GM21390 (cell line): ENCODE measurements around the gene FAM114A2.
"Not testable (repeated sequence)": the region's sequence is repeated elsewhere in the genome, so short reads cannot be mapped to it uniquely, and the experiment has no call there.

Experiments
- ATAC-seq: cut with Tn5 transposase; IDR thresholded peaks from one replicate; pipeline ENCODE4 v1.9.1; 2021; ENCODE audit not compliant: unreplicated experiment

Gene FAM114A2

GRCh38 chr5:154049636-154050035 lies 10.9 kb upstream of the FAM114A2 start:
- no peak for ATAC-seq

DNA sequence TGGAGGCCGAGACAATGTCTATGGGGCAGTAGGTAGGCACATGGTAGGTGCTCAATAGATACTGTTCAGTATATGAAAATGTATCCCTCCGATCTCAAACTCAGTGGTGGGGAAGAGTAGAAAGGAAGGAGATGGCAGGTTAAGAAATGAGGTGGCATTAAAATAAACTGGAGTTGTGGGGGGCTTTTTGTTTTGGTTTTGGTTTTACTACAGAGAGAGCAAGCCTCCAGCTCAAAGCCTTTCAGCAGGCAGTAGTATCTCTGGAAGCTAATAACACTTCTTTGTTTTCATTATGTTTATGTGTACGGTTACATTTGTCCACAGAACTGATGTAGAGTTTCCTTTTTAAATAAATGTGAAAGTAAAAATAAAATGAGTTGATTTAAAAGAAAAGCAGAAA lies 8.6 kb upstream of the FAM114A2 start:
- ATAC-seq, result peak; percentile 57

DNA sequence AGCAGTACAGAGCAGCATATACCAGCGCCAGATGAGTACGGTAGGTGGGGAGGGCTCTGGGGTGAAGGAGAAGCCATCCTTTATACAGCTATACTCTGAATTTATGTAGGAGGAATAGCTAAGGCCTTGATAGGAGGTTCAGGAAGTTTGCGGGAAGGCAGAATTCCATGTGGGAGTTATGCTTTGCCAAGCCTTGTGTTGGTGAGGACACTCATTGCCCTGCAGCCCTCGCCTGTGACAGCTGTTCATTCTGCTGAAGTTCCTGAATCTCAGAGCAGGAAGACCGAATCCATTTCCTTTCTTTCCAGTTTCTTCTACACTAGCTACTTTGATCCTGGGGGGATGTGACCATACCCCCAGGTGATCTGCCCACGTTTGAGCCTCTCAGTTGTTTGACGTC lies 7.8 kb upstream of the FAM114A2 start:
- ATAC-seq, result no peak

DNA sequence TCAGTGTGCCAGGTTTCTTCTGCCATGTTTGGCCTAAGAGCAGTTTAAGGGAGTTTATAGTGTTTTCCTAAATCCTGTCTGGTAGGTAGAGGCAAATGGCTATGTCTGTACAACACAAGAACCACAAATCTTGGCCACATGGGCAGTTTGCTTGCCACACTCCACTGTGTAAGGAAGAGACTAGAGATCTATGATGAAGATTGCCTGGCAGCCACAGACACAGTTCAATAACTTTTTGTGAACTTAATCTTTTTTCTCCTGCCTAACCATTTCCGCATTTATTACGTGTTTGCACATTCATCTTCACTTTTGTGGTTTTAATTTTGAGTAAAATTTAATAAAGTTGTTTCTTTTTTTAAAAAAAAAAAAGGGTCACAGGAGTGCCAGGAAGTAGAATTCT lies 5.9 kb upstream of the FAM114A2 start:
- ATAC-seq, result no peak

GRCh38 chr5:154044099-154044498 lies 5.4 kb upstream of the FAM114A2 start:
- ATAC-seq, result no peak

GRCh38 chr5:154042766-154043165 lies 4.1 kb upstream of the FAM114A2 start:
- ATAC-seq, result no peak

DNA sequence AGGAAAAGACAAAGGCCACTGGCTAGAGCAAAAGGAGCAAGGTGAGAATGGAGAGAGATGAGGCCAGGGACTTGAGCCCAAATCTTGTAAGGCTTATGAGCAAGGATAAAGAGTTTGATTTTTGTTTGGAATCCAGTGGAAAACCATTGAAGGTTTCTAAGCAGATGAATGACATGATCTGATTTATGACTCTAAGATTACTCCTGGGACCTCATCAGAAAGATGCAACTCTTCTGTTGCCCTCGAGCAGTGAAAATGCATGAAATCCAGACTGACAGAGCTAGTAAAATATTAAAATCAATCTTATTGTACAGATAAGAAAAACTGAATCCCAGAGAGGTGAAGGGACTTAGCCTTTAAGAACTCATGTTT lies 734 bp upstream of the FAM114A2 start:
- no peak for ATAC-seq

GRCh38 chr5:154038261-154038706 lies 426 bp downstream of the FAM114A2 start:
- peak; percentile 51 for ATAC-seq

DNA sequence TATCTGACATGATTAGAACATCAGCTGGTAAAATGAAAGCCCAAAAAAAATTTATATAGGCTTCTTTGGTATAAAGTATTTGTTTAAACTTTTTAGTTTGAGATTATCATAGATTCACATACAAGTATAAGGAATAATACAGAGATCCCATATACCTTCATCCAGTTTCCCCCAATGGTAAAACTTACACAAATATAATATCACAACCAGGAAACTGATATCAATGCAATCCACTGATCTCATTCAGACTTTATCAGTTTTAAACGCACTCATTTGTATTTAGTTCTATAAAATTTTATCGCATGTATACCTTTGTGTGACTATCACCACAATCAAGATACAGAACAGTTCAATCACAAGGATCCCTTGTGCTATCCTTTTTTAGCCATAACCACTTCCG lies 3.8 kb downstream of the FAM114A2 start:
- ATAC-seq, result no peak

- ATAC-seq, result no peak
Measured at GRCh38 chr5:154031937-154032489, 6.7 kb downstream of the FAM114A2 start.

DNA sequence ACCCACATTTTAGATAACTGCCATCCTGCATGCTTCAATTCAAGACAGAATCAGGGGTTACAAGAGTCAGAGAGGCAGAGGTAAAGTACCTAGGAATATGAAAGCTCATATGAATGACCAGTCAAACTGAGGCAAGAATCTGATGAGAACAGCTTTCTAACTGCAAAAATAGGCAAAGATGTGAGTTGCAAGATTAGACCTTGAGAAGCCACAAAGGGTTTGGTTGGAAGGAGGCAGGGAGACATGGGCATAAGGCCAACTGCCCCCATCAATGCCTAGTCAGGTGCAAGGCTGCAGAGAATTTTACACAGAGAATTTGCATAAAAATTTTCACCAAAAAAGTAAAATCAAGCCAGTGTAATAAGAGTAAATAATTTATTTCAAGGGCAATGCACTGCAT lies 12.8 kb downstream of the FAM114A2 start:
- no peak for ATAC-seq

- not testable (repeated sequence) for ATAC-seq
Measured at GRCh38 chr5:154018919-154019318, 19.8 kb downstream of the FAM114A2 start.

DNA sequence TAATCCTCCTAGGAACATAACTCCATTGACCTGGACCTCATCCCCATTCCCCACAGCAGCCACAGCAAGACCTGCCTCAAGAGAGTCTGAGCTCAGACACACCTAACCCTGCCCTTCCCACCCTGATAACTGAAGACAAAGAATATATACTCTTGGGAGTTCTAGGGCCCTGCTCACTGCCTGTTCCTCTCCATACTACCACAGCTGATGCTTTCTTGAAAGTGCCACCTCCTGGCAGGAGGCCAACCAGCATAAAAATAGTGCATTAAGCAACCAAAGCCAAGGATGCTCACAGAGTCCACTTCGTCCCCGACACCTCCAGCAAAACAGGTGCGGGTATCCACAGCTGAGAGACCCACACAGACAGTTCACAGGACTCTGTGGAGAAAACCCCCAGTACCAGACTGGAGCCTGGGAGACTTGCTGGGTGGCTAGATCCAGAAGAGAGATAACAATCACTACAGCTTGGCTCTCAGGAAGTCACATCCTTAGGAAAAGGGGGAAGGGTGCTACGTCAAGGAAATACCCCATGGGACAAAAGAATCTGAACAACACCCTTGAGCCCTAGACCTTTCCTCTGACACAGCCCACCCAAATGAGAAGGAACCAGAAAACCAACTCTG lies 23.5 kb downstream of the FAM114A2 start:
- no peak for ATAC-seq

DNA sequence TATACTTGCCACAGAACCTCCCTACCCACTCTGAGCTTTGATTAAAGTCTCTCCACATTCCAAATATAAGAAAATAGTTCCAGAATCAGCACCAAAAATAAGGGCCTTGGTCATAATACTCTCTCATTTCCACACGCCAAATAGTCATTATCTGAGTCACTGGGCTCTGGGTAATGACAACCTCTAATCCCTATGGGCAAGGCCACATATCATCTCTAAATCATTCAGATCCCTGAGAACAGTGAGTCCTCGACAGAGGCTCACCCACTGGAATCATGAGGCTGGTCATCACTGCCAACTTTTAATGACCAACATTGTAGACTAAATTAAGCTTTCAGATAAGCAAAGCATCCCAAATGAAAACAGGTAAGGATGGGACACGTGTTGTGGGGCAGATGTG lies 28.1 kb downstream of the FAM114A2 start:
- no peak for ATAC-seq

DNA sequence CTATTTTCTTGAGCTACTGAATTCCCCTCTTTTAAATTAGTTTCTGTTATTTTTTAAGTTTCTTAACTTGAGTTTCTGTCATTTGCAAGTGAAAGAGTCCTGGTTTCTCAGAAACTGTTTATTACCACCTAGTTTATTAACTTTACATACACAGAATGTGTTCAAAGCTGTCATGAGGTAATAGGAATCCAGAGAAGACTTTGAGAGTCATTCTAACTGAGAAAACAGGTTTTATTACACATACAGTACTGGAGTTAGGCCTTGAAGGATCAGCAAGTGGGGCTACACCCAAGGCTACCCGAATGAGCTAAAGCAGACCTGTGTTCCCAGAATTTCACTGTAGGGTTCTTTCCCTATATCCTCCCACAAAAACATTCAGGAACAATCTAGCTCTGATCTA lies 33.1 kb downstream of the FAM114A2 start:
- ATAC-seq, result no peak

DNA sequence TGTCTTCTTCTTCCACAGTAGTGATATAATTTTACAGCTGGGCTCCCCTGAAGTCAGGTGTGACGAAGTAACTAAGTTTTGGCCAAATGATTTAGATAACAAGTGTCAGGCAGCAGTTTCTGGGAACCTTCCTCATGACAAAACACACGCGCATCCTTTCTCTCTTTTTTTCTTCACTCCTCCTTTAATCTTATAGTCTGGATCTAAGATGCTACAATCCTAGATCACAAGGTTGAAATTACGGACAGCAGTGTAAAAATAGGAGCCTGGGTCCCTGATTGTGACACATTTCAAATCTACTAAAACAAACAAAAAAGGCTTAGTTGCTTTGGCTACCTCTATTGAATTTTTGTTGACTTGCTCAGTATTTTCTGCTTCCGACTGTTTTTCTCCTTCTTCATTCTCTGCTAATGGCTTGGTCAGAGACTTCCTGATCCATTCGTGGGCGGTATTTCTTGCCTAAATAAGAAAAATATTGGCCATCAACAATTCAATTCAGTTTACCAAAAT lies 36.1 kb downstream of the FAM114A2 start:
- no peak for ATAC-seq

GRCh38 chr5:154002093-154002492 lies 36.6 kb downstream of the FAM114A2 start:
- ATAC-seq, result no peak

- ATAC-seq, result no peak
Measured at GRCh38 chr5:154000703-154001102, 38.0 kb downstream of the FAM114A2 start.

DNA sequence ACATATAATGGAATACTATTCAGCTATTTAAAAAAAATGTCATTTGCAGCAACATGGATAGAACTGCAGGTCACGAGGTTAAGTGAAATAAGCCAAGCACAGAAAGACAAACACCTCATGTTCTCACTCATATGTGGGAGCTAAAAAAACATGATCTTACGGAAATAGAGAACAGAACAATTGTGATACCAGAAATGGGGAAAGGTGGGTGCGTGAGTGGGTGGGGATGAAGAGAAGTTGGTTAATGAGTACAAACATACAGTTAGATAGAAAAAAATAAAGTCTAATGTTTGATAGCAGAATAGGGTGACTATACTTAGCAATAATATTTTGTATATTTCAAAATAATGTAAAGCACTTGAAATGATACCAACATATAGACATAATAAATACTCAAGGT lies 38.7 kb downstream of the FAM114A2 start:
- ATAC-seq, result no peak

- ATAC-seq, result no peak
Measured at GRCh38 chr5:153998768-153999167, 39.9 kb downstream of the FAM114A2 start.

DNA sequence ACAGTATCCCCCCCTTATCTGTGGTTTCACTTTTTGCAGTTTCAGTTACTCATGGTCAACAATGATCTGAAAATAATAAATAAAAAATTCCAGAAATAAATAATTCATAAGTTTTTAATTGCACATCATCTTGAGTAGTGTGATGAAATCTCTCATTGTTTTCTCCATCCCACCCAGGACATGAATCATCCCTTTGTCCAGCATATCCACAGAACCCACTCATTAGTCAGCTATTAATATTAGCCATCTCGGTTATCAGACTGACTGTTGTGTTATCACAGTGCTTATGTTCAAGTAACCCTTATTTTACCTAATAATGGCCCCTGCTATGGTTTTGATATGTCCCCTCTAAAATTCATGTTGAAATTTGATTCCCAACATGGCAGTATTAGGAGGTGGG lies 40.7 kb downstream of the FAM114A2 start:
- ATAC-seq, result no peak

DNA sequence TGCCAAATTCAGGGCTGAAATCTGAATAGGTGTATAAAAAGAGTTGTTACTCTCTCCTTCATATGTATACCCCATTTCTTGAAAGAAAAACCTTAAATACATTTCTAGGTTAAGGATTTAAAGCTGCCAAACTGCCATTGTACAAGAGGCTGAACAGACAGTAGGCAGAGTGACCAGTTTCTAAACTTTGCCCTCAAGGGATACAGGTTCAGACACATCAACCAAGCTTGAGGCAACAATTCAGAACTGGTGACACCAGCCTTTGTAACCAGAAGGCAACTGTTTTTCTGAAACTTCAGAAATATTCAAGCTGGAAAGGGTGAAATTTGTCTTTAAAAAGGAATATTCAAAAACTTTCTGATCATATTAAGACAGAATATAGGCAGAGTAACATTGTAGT lies 47.5 kb downstream of the FAM114A2 start:
- ATAC-seq, result no peak

DNA sequence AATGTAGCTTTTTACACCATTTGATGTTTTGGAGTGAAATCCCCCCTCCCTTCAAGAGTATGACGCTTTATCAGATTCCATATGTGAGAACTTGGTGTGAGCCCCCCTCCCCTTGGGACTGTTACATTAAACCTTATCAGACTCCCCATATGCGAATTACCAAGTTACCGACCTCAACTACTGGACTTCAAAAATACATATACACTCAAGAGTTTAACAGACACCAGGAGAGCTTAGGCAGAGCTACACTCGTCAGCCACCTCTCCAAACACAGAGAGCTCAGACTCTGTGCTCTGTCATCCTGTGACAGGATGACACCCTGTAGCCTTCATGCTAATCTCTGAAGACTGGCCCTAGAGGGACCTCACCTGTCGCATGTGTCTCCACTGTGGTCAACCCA lies 50.2 kb downstream of the FAM114A2 start:
- ATAC-seq, result no peak
